Colonic mucosa (tissue), 4 donors: ENCODE results near the gene FBXL7. TPM values are rescaled to one million over a fixed set of nuclear protein-coding genes. Genes with fewer than 3 reads are reported as not detected.

ENCODE experiments used
- DNase-seq: peaks from one replicate; pipeline ENCODE4 v3.0.0-alpha.2; 2020
- H3K27ac ChIP-seq: fragments of 200-600 bp; one replicate; pipeline ENCODE4 v1.8.0; 2021
- H3K27me3 ChIP-seq: fragments of 200-600 bp; one replicate; pipeline ENCODE4 v1.8.0; 2021
- H3K36me3 ChIP-seq: fragments of 200-600 bp; one replicate; pipeline ENCODE4 v1.8.0; 2021
- H3K4me1 ChIP-seq: fragments of 200-600 bp; one replicate; pipeline ENCODE4 v1.8.0; 2021; ENCODE audit warnings: mild to moderate bottlenecking
- H3K4me3 ChIP-seq: fragments of 200-600 bp; one replicate; pipeline ENCODE4 v1.8.0; 2021
- H3K9ac ChIP-seq, 2 donors: one replicate each; pipeline ENCODE4 v1.7.0; 2013; ENCODE audit warnings: control low read depth in 2 of 2, low read depth in 2 of 2, low read length in 2 of 2
- H3K9me3 ChIP-seq: fragments of 200-600 bp; one replicate; pipeline ENCODE4 v1.8.0; 2021
- CTCF ChIP-seq: fragments of 200-600 bp; IDR thresholded peaks from one replicate; pipeline ENCODE4 v1.8.0; 2022; ENCODE audit warnings: antibody characterized with exemption, mild to moderate bottlenecking
- intact Hi-C: fragments of 100-400 bp; cut with DNase I; formaldehyde crosslinking; loops from one replicate; pipeline ENCODE4 v1.14.1; 2022
- total RNA-seq, 2 donors: library from RNA; stranded (reverse); fragmentation: NEBNext Ultra II Directional in 1 of 2; extraction: Animal tissue kit (Norgen Biotek cat#: 25700) in 1 of 2; gene quantifications; one replicate each; pipeline ENCODE4 v1.2.1, GENCODE V29; 2021
- donor health status: healthy.
- donor health status: DM: no; HTN: no; CAD: no.
- donor health status: DM: no; HTN: no; CAD: no.

FBXL7 gene
- total RNA-seq, 2 donors from 2014 or later = 1.6 to 3.0 TPM

GRCh38 chr5:15719784-15720183, 219.8 kb downstream of the FBXL7 start:
- Histone ChIP-seq H3K4me1 (peaks cover 5% of the 10 kb centered on the region), H3K4me3 (no peak overlapping the region), H3K27me3 (no peaks in the 10 kb centered on the region), H3K9me3 (no peaks in the 10 kb centered on the region), H3K9ac (no peak overlapping the region), H3K27ac (no peak overlapping the region), H3K36me3 (no peaks in the 10 kb centered on the region)
- intact Hi-C loops = no loop called here
- DNase-seq = no peak
- TF ChIP-seq CTCF = no peak

- Histone ChIP-seq H3K27ac (no peak overlapping the region), H3K4me3 (no peak overlapping the region), H3K27me3 (no peaks in the 10 kb centered on the region), H3K9me3 (no peaks in the 10 kb centered on the region), H3K36me3 (no peaks in the 10 kb centered on the region), H3K9ac (no peak overlapping the region), H3K4me1 (peaks cover 5% of the 10 kb centered on the region)
- intact Hi-C loops = no loop called here
- no peak for TF ChIP-seq CTCF
- DNase-seq = no peak
Measured at GRCh38 chr5:15720515-15720914, 220.5 kb downstream of the FBXL7 start.

- peaks cover 5% of the 10 kb centered on the region for H3K4me1 ChIP-seq
- H3K36me3 ChIP-seq = no peaks in the 10 kb centered on the region
- TF ChIP-seq CTCF = no peak
- intact Hi-C loops = no loop called here
- no peak overlapping the region for H3K4me3 ChIP-seq
- no peaks in the 10 kb centered on the region for H3K9me3 ChIP-seq
- no peak for DNase-seq
- no peak overlapping the region for H3K27ac ChIP-seq
- H3K27me3 ChIP-seq = no peaks in the 10 kb centered on the region
- no peak overlapping the region for H3K9ac ChIP-seq
Measured at GRCh38 chr5:15722305-15722704, 222.3 kb downstream of the FBXL7 start.

- no peak for TF ChIP-seq CTCF
- H3K9me3 ChIP-seq = no peaks in the 10 kb centered on the region
- intact Hi-C loops = no loop called here
- no peak overlapping the region for H3K9ac ChIP-seq
- no peaks in the 10 kb centered on the region for H3K27me3 ChIP-seq
- DNase-seq = no peak
- H3K4me3 ChIP-seq = no peak overlapping the region
- no peaks in the 10 kb centered on the region for H3K36me3 ChIP-seq
- no peaks in the 10 kb centered on the region for H3K4me1 ChIP-seq
- no peak overlapping the region for H3K27ac ChIP-seq
Measured at GRCh38 chr5:15727375-15727774, 227.4 kb downstream of the FBXL7 start.

- no peaks in the 10 kb centered on the region for H3K27me3 ChIP-seq
- H3K4me3 ChIP-seq = no peak overlapping the region
- intact Hi-C loops = no loop called here
- no peak overlapping the region for H3K27ac ChIP-seq
- H3K9ac ChIP-seq = no peak overlapping the region
- H3K36me3 ChIP-seq = no peaks in the 10 kb centered on the region
- H3K4me1 ChIP-seq = no peaks in the 10 kb centered on the region
- DNase-seq = no peak
- H3K9me3 ChIP-seq = no peaks in the 10 kb centered on the region
- no peak for TF ChIP-seq CTCF
Measured at GRCh38 chr5:15728811-15729210, 228.8 kb downstream of the FBXL7 start.

GRCh38 chr5:15731699-15732098, 231.7 kb downstream of the FBXL7 start:
- no peak overlapping the region for H3K9ac ChIP-seq
- DNase-seq = no peak
- no peaks in the 10 kb centered on the region for H3K36me3 ChIP-seq
- no peak for TF ChIP-seq CTCF
- no peaks in the 10 kb centered on the region for H3K4me1 ChIP-seq
- intact Hi-C loops = no loop called here
- H3K27me3 ChIP-seq = no peaks in the 10 kb centered on the region
- no peak overlapping the region for H3K27ac ChIP-seq
- no peaks in the 10 kb centered on the region for H3K9me3 ChIP-seq
- no peak overlapping the region for H3K4me3 ChIP-seq
